HepG2 (cell line): ENCODE measurements around the gene PRR33.

Source experiments
- ARNT ChIP-seq: fragments of 450-650 bp; IDR thresholded peaks from 2 replicates; pipeline ENCODE4 v1.6.1; 2017
- DMAP1 ChIP-seq: IDR thresholded peaks from 2 replicates; pipeline ENCODE4 v1.6.1; 2016
- FOSL1 ChIP-seq: sonication (generic); formaldehyde crosslinking; IDR thresholded peaks from 2 replicates; pipeline ENCODE4 v1.9.0; 2021; ENCODE audit warnings: missing genetic modification reagents, borderline replicate concordance
- GABPB1 ChIP-seq: IDR thresholded peaks from 2 replicates; pipeline ENCODE4 v1.6.1; 2016; ENCODE audit warnings: mild to moderate bottlenecking, missing genetic modification reagents, moderate library complexity, missing compliant biosample characterization
- POLR2A ChIP-seq, 2 experiments: IDR thresholded peaks; 2 replicates each; pipeline ENCODE4 v1.6.1; 2011; ENCODE audit warnings: low read depth in 2 of 2, low read length in 2 of 2, mild to moderate bottlenecking in 1 of 2, moderate library complexity in 1 of 2; ENCODE audit not compliant: insufficient read depth in 1 of 2
- RAD51 ChIP-seq: fragments of 450-650 bp; IDR thresholded peaks from 2 replicates; pipeline ENCODE4 v1.6.1; 2016; ENCODE audit warnings: borderline replicate concordance
- ZNF101 ChIP-seq: sonication (generic); formaldehyde crosslinking; IDR thresholded peaks from 2 replicates; pipeline ENCODE4 v1.4.0; 2020; ENCODE audit warnings: mild to moderate bottlenecking, low read depth, missing genetic modification reagents, borderline replicate concordance
- ZNF616 ChIP-seq: sonication (generic); formaldehyde crosslinking; IDR thresholded peaks from 2 replicates; pipeline ENCODE4 v1.5.0; 2020; ENCODE audit warnings: low read depth, mild to moderate bottlenecking, missing genetic modification reagents
- ZNF777 ChIP-seq: sonication (generic); formaldehyde crosslinking; IDR thresholded peaks from 2 replicates; pipeline ENCODE4 v1.4.0; 2020; ENCODE audit warnings: missing genetic modification reagents
- ZNF792 ChIP-seq: IDR thresholded peaks from 2 replicates; pipeline ENCODE4 v1.6.1; 2016
- TF ChIP-seq, protein P1 (sequence below): IDR thresholded peaks from 2 replicates; pipeline ENCODE4 v1.6.1; 2016; ENCODE audit warnings: low read depth
- TF ChIP-seq, protein P2 (sequence below): sonication (generic); formaldehyde crosslinking; IDR thresholded peaks from 2 replicates; pipeline ENCODE4 v1.4.0; 2020; ENCODE audit warnings: missing genetic modification reagents
- TF ChIP-seq, protein P3 (sequence below): sonication (generic); formaldehyde crosslinking; IDR thresholded peaks from 2 replicates; pipeline ENCODE4 v1.5.0; 2020; ENCODE audit warnings: mild to moderate bottlenecking, missing genetic modification reagents, moderate library complexity
- TF ChIP-seq, protein P4 (sequence below): sonication (generic); formaldehyde crosslinking; IDR thresholded peaks from 2 replicates; pipeline ENCODE4 v1.4.0; 2020; ENCODE audit warnings: mild to moderate bottlenecking, missing genetic modification reagents

DNA sequence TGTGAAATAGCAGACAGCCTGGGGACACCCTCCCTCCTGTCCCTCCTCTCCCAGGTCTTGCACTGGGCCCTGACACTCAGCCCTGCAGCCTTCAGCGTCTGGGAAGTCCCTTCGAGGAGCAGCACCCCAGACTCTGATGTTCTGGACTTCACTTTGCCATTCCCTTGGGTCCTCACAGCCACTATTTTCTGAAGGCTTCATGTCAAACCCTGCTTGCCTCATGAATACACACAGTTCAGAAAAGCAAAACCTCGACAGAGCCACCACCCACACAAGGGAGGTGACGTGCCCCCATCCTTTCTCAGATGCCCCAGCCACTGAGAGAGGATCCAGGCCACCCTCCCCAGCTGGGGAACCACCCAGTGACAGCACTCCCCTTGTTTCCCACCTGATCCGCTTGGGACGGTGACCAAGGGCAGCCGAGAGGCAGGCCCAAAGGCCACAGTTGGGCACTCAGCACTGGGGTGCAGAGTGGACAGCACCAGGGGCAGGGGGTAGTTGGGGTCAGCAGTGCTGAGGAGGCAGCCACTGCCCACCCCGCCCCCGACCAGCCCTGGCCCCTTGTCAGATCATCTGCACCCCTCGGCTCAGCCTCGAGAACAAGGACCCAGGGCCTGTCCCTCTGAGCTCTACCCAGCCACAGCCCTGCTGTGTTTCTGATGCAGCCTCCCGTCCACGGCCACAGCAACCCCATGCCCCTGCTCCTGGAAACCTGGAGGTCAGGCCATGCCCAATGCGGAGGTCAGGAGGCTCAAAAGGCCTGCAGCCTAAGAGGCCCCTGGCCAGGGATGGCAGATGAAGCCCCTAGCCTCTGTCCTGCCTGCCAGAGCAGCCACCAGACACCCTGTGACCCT is 24.7 kb upstream of the PRR33 start:
- no peak for TF ChIP-seq ZNF616 (CRISPR knock-in tag)
- TF ChIP-seq POLR2A (IDR thresholded peaks at IDR 0.05; ENCODE audit: insufficient read depth in 1 of 2, low read depth in 2 of 2, low read length in 2 of 2): no peak
- TF ChIP-seq, protein P1, sequence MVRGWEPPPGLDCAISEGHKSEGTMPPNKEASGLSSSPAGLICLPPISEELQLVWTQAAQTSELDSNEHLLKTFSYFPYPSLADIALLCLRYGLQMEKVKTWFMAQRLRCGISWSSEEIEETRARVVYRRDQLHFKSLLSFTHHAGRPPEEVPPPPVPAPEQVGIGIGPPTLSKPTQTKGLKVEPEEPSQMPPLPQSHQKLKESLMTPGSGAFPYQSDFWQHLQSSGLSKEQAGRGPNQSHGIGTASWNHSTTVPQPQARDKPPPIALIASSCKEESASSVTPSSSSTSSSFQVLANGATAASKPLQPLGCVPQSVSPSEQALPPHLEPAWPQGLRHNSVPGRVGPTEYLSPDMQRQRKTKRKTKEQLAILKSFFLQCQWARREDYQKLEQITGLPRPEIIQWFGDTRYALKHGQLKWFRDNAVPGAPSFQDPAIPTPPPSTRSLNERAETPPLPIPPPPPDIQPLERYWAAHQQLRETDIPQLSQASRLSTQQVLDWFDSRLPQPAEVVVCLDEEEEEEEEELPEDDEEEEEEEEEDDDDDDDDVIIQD (CRISPR knock-in tag): no peak
- no peak for TF ChIP-seq ZNF792 (CRISPR knock-in tag)
- TF ChIP-seq ZNF101: no peak
- TF ChIP-seq, protein P2, sequence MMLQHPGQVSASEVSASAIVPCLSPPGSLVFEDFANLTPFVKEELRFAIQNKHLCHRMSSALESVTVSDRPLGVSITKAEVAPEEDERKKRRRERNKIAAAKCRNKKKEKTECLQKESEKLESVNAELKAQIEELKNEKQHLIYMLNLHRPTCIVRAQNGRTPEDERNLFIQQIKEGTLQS (CRISPR knock-in tag): no peak
- no peak for TF ChIP-seq DMAP1 (CRISPR knock-in tag)
- TF ChIP-seq, protein P3, sequence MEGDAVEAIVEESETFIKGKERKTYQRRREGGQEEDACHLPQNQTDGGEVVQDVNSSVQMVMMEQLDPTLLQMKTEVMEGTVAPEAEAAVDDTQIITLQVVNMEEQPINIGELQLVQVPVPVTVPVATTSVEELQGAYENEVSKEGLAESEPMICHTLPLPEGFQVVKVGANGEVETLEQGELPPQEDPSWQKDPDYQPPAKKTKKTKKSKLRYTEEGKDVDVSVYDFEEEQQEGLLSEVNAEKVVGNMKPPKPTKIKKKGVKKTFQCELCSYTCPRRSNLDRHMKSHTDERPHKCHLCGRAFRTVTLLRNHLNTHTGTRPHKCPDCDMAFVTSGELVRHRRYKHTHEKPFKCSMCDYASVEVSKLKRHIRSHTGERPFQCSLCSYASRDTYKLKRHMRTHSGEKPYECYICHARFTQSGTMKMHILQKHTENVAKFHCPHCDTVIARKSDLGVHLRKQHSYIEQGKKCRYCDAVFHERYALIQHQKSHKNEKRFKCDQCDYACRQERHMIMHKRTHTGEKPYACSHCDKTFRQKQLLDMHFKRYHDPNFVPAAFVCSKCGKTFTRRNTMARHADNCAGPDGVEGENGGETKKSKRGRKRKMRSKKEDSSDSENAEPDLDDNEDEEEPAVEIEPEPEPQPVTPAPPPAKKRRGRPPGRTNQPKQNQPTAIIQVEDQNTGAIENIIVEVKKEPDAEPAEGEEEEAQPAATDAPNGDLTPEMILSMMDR (CRISPR knock-in tag): no peak
- TF ChIP-seq ZNF777: no peak
- TF ChIP-seq ARNT: no peak
- no peak for TF ChIP-seq FOSL1 (CRISPR knock-in tag)
- TF ChIP-seq RAD51: no peak
- TF ChIP-seq, protein P4, sequence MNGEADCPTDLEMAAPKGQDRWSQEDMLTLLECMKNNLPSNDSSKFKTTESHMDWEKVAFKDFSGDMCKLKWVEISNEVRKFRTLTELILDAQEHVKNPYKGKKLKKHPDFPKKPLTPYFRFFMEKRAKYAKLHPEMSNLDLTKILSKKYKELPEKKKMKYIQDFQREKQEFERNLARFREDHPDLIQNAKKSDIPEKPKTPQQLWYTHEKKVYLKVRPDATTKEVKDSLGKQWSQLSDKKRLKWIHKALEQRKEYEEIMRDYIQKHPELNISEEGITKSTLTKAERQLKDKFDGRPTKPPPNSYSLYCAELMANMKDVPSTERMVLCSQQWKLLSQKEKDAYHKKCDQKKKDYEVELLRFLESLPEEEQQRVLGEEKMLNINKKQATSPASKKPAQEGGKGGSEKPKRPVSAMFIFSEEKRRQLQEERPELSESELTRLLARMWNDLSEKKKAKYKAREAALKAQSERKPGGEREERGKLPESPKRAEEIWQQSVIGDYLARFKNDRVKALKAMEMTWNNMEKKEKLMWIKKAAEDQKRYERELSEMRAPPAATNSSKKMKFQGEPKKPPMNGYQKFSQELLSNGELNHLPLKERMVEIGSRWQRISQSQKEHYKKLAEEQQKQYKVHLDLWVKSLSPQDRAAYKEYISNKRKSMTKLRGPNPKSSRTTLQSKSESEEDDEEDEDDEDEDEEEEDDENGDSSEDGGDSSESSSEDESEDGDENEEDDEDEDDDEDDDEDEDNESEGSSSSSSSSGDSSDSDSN (CRISPR knock-in tag): no peak
- no peak for TF ChIP-seq GABPB1
